Measurements from ENCODE around the gene RAPGEF5.

DNA sequence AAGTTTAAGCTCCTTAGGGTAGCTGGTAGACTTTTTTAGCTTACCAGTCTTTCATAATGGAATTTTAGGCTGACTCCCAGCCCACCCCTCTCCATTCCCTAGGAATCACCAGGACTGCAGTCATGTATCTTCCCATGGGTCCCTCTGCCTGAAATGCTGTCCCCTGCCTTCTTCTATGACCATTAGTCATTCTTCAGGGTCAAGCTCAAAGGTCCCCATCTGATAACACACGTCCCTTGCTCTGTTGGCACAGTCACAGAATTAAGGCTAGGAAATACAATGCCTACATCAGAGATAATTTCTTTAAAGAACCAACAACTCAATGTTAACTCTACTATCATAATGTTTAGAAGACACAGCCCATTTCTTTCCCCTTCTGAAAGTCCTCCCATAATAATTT, 140.6 kb downstream of the RAPGEF5 start:
- TF ChIP-seq, protein P1, sequence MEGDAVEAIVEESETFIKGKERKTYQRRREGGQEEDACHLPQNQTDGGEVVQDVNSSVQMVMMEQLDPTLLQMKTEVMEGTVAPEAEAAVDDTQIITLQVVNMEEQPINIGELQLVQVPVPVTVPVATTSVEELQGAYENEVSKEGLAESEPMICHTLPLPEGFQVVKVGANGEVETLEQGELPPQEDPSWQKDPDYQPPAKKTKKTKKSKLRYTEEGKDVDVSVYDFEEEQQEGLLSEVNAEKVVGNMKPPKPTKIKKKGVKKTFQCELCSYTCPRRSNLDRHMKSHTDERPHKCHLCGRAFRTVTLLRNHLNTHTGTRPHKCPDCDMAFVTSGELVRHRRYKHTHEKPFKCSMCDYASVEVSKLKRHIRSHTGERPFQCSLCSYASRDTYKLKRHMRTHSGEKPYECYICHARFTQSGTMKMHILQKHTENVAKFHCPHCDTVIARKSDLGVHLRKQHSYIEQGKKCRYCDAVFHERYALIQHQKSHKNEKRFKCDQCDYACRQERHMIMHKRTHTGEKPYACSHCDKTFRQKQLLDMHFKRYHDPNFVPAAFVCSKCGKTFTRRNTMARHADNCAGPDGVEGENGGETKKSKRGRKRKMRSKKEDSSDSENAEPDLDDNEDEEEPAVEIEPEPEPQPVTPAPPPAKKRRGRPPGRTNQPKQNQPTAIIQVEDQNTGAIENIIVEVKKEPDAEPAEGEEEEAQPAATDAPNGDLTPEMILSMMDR (IDR thresholded peaks at IDR 0.05) = no peak
- no peak for TF ChIP-seq POLR2A (IDR thresholded peaks at IDR 0.05)
